Spleen (tissue), 7 donors: ENCODE data around the gene ZNF547.

ENCODE experiments used
- POLR2AphosphoS5 ChIP-seq, 3 donors: sonication (generic); formaldehyde crosslinking; IDR thresholded peaks; one replicate each; pipeline ENCODE4 v1.5.1; 2017; ENCODE audit warnings: antibody characterized with exemption in 3 of 3
- TF ChIP-seq, protein P1 (sequence below), 11 experiments: fragments of 200-600 bp in 7 of 11; fragments of 450-650 bp in 4 of 11; sonication (generic) in 4 of 11; IDR thresholded peaks in 8 of 11; conservative IDR thresholded peaks in 3 of 11; 1 replicate in 7 of 11; 2 replicates in 4 of 11; pipeline versions ENCODE4 v1.4.0 to v1.8.0; 2016 to 2021; ENCODE audit warnings: antibody characterized with exemption in 11 of 11, inconsistent platforms in 4 of 11, mild to moderate bottlenecking in 1 of 11
- donor health status: DM: no; HTN: no; CAD: no; lungs with moderate emphysema.
- donor health status: DM: no; HTN: no; CAD: no.
- donor health status: DM: no; HTN: no; CAD: no.

DNA sequence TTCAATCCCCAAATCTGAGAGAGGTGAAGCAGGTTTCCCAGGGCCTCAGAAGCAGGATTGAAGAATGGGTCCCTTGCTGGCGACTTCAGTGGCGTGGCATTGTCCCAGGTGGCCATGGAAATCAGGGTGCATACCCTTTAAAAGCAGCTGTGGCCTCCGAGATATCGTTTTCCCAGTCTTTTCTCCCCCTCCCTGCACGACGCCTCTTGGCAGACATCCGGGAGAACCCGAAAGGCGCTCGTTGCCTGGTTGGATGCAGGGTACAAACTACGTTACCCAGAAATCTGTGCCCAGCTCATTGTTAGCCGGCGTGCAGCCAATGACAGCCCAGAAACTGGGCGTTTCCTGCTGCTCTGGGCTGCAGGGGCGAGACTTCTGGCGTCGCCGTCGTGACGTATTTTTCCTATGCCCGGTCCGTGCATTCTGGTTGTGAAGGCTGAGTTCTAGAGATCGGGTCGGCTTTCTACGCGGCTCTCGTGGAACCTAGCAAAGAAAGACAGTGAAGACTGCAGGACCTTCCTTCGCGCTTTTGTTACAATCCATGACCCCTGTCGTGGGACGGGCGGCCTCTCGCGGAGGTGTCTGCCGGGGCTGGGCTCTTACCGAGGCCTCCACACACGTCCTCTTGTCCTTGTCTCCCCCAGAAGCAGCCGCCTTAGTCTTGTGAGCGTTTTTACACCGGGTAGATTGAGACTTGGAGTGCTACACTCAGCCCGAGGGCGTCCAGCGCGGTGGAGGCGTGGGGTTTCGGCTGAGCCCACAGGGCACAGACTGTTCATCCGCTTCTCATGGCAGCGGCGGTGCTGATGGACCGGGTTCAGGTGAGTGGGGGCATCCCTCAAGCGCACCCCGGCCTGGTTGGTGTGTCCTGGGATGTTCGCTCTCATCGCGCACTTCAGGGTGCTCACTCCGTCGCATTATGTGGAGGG, 12.2 kb upstream of the ZNF547 start, which contains the start of gene ZNF304:
- peak; percentile 78 to 85 (median 84) for TF ChIP-seq POLR2AphosphoS5 (IDR thresholded peaks at IDR 0.05)
- TF ChIP-seq, protein P1, sequence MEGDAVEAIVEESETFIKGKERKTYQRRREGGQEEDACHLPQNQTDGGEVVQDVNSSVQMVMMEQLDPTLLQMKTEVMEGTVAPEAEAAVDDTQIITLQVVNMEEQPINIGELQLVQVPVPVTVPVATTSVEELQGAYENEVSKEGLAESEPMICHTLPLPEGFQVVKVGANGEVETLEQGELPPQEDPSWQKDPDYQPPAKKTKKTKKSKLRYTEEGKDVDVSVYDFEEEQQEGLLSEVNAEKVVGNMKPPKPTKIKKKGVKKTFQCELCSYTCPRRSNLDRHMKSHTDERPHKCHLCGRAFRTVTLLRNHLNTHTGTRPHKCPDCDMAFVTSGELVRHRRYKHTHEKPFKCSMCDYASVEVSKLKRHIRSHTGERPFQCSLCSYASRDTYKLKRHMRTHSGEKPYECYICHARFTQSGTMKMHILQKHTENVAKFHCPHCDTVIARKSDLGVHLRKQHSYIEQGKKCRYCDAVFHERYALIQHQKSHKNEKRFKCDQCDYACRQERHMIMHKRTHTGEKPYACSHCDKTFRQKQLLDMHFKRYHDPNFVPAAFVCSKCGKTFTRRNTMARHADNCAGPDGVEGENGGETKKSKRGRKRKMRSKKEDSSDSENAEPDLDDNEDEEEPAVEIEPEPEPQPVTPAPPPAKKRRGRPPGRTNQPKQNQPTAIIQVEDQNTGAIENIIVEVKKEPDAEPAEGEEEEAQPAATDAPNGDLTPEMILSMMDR (IDR thresholded peaks at IDR 0.05 in 8 of 11, conservative IDR thresholded peaks at IDR 0.05 in 3 of 11) = no peak
